K562 (cell line): ENCODE results near the gene CBX1. TPM values are rescaled to one million over a fixed set of nuclear protein-coding genes. Genes with fewer than 3 reads are reported as not detected.

Source experiments
- ATAC-seq: fragments of 200-7000 bp; cut with Tn5 transposase; 3 replicates; pipeline ENCODE4 v1.9.1; 2020; ENCODE audit warnings: moderate library complexity
- BruUV-seq: library from RNA; stranded (reverse); fragments of 400-500 nt; replicated peaks from 2 replicates; lab custom pipeline; 2021; lab: Mats Ljungman, UMichigan
- CTCF ChIA-PET: fragments of 300-600 bp; formaldehyde crosslinking; extraction: SDS; loops from one replicate; lab custom pipeline; 2021; ENCODE audit warnings: low intra/inter-chr PET ratio; lab: Yijun Ruan, JAX
- POLR2A ChIA-PET: fragments of 300-600, 350-650 bp; sonication (Branson Sonifier 250); formaldehyde crosslinking; extraction: SDS; loops from one replicate; lab custom pipeline; 2021; ENCODE audit warnings: antibody characterized with exemption, inconsistent platforms; lab: Yijun Ruan, JAX
- DNase-seq, 4 experiments: peaks; one replicate each; pipeline versions ENCODE4 v3.0.0 to v3.0.0-alpha.2; 2011 to 2018; ENCODE audit warnings: low spot score in 3 of 4, mixed read lengths in 3 of 4; ENCODE audit errors: extremely low read depth in 1 of 4
- FAIRE-seq: peaks from 2 replicates; lab custom pipeline; 2011; peaks lifted over from hg19 to GRCh38; lab: Jason Lieb, UNC
- H2AFZ ChIP-seq: 2 replicates; pipeline ENCODE4 v1.6.0; 2011; ENCODE audit warnings: low read depth, low read length, control low read depth, inconsistent platforms
- H3K27ac ChIP-seq: fragments of 200-600 bp; 3 replicates; pipeline ENCODE4 v1.8.0; 2011; ENCODE audit warnings: low read depth, mild to moderate bottlenecking, control low read depth, inconsistent platforms, low read length, moderate library complexity, mixed read lengths; ENCODE audit errors: extremely low read depth
- H3K27me3 ChIP-seq, 2 experiments: fragments of 300-600 bp in 1 of 2; 2 replicates in 1 of 2; 3 replicates in 1 of 2; pipeline versions ENCODE4 v1.6.0 to v1.8.0; 2011; ENCODE audit warnings: inconsistent platforms in 2 of 2, low read length in 2 of 2, mild to moderate bottlenecking in 1 of 2, mixed read lengths in 1 of 2, moderate library complexity in 1 of 2; ENCODE audit not compliant: control insufficient read depth in 2 of 2, insufficient read depth in 2 of 2
- H3K36me3 ChIP-seq: fragments of 300-600 bp; 3 replicates; pipeline ENCODE4 v1.8.0; 2011; ENCODE audit warnings: mild to moderate bottlenecking, low read length, inconsistent platforms; ENCODE audit not compliant: control insufficient read depth, insufficient read depth
- H3K4me1 ChIP-seq, 2 experiments: fragments of 200-600 bp in 1 of 2; replicated peaks in 1 of 2; 2 replicates in 1 of 2; 3 replicates in 1 of 2; pipeline versions ENCODE4 v1.5.1 to v1.8.0; 2011; ENCODE audit warnings: inconsistent platforms in 2 of 2, low read length in 2 of 2, mild to moderate bottlenecking in 1 of 2, mixed read lengths in 1 of 2, moderate library complexity in 1 of 2; ENCODE audit not compliant: control insufficient read depth in 2 of 2, insufficient read depth in 2 of 2
- H3K4me2 ChIP-seq: 2 replicates; pipeline ENCODE4 v1.6.1; 2011; ENCODE audit warnings: low read length, control low read depth, inconsistent platforms, mixed read lengths; ENCODE audit not compliant: insufficient read depth
- H3K4me3 ChIP-seq: fragments of 200-600 bp; sonication (generic), shearing (Covaris generic); 2 replicates; pipeline ENCODE4 v1.5.1; 2016; ENCODE audit warnings: control low read depth, inconsistent platforms
- H3K79me2 ChIP-seq: fragments of 200-600 bp; 3 replicates; pipeline ENCODE4 v1.8.0; 2011; ENCODE audit warnings: low read length, inconsistent platforms; ENCODE audit not compliant: control insufficient read depth, insufficient read depth
- H3K9ac ChIP-seq, 2 experiments: 2 replicates each; pipeline versions ENCODE4 v1.6.0 to v1.6.1; 2011; ENCODE audit warnings: low read depth in 2 of 2, low read length in 2 of 2, control low read depth in 1 of 2, inconsistent platforms in 1 of 2, mild to moderate bottlenecking in 1 of 2, mixed read lengths in 1 of 2; ENCODE audit not compliant: insufficient read depth in 1 of 2
- H3K9me1 ChIP-seq: one replicate; pipeline ENCODE4 v1.6.0; 2011; ENCODE audit warnings: inconsistent platforms, mild to moderate bottlenecking, low read length, moderate library complexity; ENCODE audit not compliant: control insufficient read depth, insufficient read depth
- H3K9me3 ChIP-seq: replicated peaks from 2 replicates; pipeline ENCODE4 v1.5.1; 2011; ENCODE audit warnings: low read depth, low read length, inconsistent platforms; ENCODE audit not compliant: control insufficient read depth, insufficient read depth
- H4K20me1 ChIP-seq: replicated peaks from 2 replicates; pipeline ENCODE4 v1.6.1; 2011; ENCODE audit warnings: low read length, inconsistent platforms, mixed read lengths; ENCODE audit not compliant: control insufficient read depth, insufficient read depth
- CREB5 ChIP-seq: fragments of 250-450 bp; sonication (Bioruptor Pico); IDR thresholded peaks from 2 replicates; pipeline ENCODE4 v1.5.0; 2020; ENCODE audit warnings: mild to moderate bottlenecking
- CTCFL ChIP-seq: IDR thresholded peaks from 2 replicates; pipeline ENCODE4 v1.6.1; 2011; ENCODE audit warnings: borderline replicate concordance, low read depth, mild to moderate bottlenecking, moderate library complexity, low read length; ENCODE audit not compliant: insufficient read depth, poor library complexity, severe bottlenecking
- GABPA ChIP-seq: fragments of 200-800 bp; sonication (Bioruptor generic); conservative IDR thresholded peaks from 2 replicates; pipeline ENCODE4 v1.6.1; 2016; ENCODE audit warnings: low read depth, missing genetic modification characterization, missing compliant biosample characterization
- MAFG ChIP-seq: fragments of 450-650 bp; conservative IDR thresholded peaks from 2 replicates; pipeline ENCODE4 v1.6.1; 2016; ENCODE audit warnings: missing genetic modification characterization, missing compliant biosample characterization
- NEUROD1 ChIP-seq: fragments of 150-350 bp; IDR thresholded peaks from 2 replicates; pipeline ENCODE4 v1.6.1; 2014; ENCODE audit warnings: borderline replicate concordance, low read length, low read depth; ENCODE audit not compliant: partially characterized antibody
- NONO ChIP-seq, 2 experiments: fragments of 200-400 bp in 1 of 2; fragments of 450-650 bp in 1 of 2; formaldehyde crosslinking in 1 of 2; IDR thresholded peaks; 2 replicates each; pipeline ENCODE4 v1.6.1; 2017; ENCODE audit warnings: low read depth in 2 of 2, mild to moderate bottlenecking in 2 of 2, moderate library complexity in 2 of 2, low read length in 1 of 2
- SOX6 ChIP-seq: fragments of 450-650 bp; IDR thresholded peaks from 2 replicates; pipeline ENCODE4 v1.6.1; 2014; ENCODE audit warnings: mild to moderate bottlenecking
- TSC22D4 ChIP-seq: fragments of 450-650 bp; IDR thresholded peaks from 2 replicates; pipeline ENCODE4 v1.6.1; 2016; ENCODE audit warnings: missing genetic modification characterization, missing biosample characterization, control low read depth
- ZBTB2 ChIP-seq: fragments of 450-650 bp; IDR thresholded peaks from 2 replicates; pipeline ENCODE4 v1.6.1; 2016; ENCODE audit warnings: antibody characterized with exemption
- ZNF507 ChIP-seq: conservative IDR thresholded peaks from 2 replicates; pipeline ENCODE4 v1.6.1; 2017; ENCODE audit warnings: missing genetic modification characterization, missing compliant biosample characterization
- WGBS: fragments of 100-300 bp; shearing (Covaris generic); methylation state at CpG from one replicate; pipeline ENCODE4 v1.1.6; 2016; ENCODE audit warnings: low coverage, mixed read lengths; ENCODE audit not compliant: insufficient coverage; ENCODE audit errors: missing lambda C conversion rate; 5-methylcytosine and 5-hydroxymethylcytosine counted together
- in situ Hi-C: fragments of 300-500 bp; cut with MboI; formaldehyde crosslinking; loops from 4 replicates; pipeline ENCODE4 v1.15.0; 2018; ENCODE audit warnings: inconsistent platforms, mixed read lengths
- intact Hi-C: fragments of 100-400 bp; cut with micrococcal nuclease; formaldehyde crosslinking; loops from 2 replicates; pipeline ENCODE4 v1.14.2; 2022
- polyA plus RNA-seq, 8 experiments: library from polyadenylated mRNA; depleted of rRNA in 4 of 8; stranded (reverse) in 5 of 8; unstranded in 3 of 8; fragments of >200 nt; fragmentation: Nextera tagmentation in 2 of 8; fragmentation: Illumina TruSeq in 1 of 8; extraction: Ambion mirVana in 2 of 8; extraction: Trizol in 1 of 8; gene quantifications; 2 replicates each; pipeline versions ENCODE4 v1.2.1 to v1.2.3, GENCODE V29; 2011 to 2014; ENCODE audit warnings: inconsistent platforms in 1 of 8, missing spikeins in 1 of 8
- total RNA-seq, 7 experiments: library from RNA; depleted of rRNA in 6 of 7; stranded (reverse); fragments of >200 nt in 6 of 7; fragmentation: Illumina TruSeq in 2 of 7; extraction: Trizol in 2 of 7; gene quantifications; 2 replicates each; pipeline versions ENCODE4 v1.2.1 to v1.2.3, GENCODE V29; 2011 to 2021; ENCODE audit warnings: low replicate concordance in 1 of 7
- TF ChIP-seq, protein P1 (sequence below), 2 experiments: fragments of 450-650 bp in 1 of 2; sonication (generic) in 1 of 2; formaldehyde crosslinking; conservative IDR thresholded peaks; 2 replicates each; pipeline versions ENCODE4 v1.4.0 to v1.8.1; 2020 to 2022; ENCODE audit warnings: mild to moderate bottlenecking in 1 of 2, missing genetic modification reagents in 1 of 2
- TF ChIP-seq, protein P2 (sequence below): fragments of 450-650 bp; IDR thresholded peaks from 2 replicates; pipeline ENCODE4 v1.6.1; 2018; ENCODE audit warnings: mild to moderate bottlenecking, low read depth; ENCODE audit not compliant: partially characterized antibody
- TF ChIP-seq, protein P3 (sequence below): fragments of 450-650 bp; formaldehyde crosslinking; IDR thresholded peaks from 2 replicates; pipeline ENCODE4 v1.4.0; 2020; ENCODE audit warnings: mild to moderate bottlenecking, moderate library complexity

The CBX1 gene
- total and polyA plus RNA-seq, 9 of the 15 experiments (the other 6 are each of a cell fraction or from before 2014, with no cell fraction given) = 10.6 to 95.7 (median 52.7) TPM

DNA sequence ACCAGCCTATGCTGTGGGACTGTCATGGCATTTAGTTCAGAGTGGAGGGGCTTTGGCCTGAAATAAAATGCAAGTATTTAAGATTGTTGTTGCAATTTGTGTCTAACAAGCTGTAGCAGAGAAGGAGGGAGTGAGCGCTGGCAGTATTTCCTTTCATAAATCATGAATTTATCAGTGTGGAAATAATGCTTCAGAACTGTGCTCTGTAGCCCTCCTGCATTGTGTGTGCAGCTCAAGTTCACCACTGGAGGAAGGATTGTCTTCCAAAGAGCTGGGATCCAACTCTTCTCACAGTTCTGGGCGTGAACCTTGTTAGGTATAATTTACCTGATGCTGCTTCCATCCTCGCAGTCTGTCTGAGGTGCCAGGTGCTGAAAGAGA, 21.4 kb upstream of the CBX1 start:
- Histone ChIP-seq H3K4me2 (no peak overlapping the region), H3K9ac (no peak overlapping the region), H3K27ac (no peak overlapping the region), H3K9me3 (no peaks in the 10 kb centered on the region), H2AFZ (no peak overlapping the region), H3K36me3 (peaks cover 50% of the 10 kb centered on the region; the same call in 2 of the 3 replicates), H3K4me1 (no peaks in the 10 kb centered on the region), H3K79me2 (no peaks in the 10 kb centered on the region), H3K4me3 (no peak overlapping the region), H3K27me3 (no peaks in the 10 kb centered on the region), H3K9me1 (peaks cover under 1% of the 10 kb centered on the region), H4K20me1 (no peaks in the 10 kb centered on the region)
- DNase-seq (no peak), FAIRE-seq (no peak), ATAC-seq (no peak)
- CTCF ChIA-PET = no interaction called here
- in situ Hi-C loops = no loop called here
- POLR2A ChIA-PET = interaction anchor here (0.6 to 2.3 kb wide), 6 partner anchors 9 to 501 kb away, joined by 3 to 9 read pairs (median 3); no protein-coding TSS in a partner anchor
- BruUV-seq = no TSS peak
- intact Hi-C loops = no loop called here
- whole genome bisulfite sequencing = 96% methylated on average over 3 of the region's 3 CpGs
- no peak for TF ChIP-seq CTCFL
- TF ChIP-seq, protein P1, sequence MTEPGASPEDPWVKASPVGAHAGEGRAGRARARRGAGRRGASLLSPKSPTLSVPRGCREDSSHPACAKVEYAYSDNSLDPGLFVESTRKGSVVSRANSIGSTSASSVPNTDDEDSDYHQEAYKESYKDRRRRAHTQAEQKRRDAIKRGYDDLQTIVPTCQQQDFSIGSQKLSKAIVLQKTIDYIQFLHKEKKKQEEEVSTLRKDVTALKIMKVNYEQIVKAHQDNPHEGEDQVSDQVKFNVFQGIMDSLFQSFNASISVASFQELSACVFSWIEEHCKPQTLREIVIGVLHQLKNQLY (CRISPR knock-in tag; conservative IDR thresholded peaks at IDR 0.05) = no peak
- TF ChIP-seq, protein P2, sequence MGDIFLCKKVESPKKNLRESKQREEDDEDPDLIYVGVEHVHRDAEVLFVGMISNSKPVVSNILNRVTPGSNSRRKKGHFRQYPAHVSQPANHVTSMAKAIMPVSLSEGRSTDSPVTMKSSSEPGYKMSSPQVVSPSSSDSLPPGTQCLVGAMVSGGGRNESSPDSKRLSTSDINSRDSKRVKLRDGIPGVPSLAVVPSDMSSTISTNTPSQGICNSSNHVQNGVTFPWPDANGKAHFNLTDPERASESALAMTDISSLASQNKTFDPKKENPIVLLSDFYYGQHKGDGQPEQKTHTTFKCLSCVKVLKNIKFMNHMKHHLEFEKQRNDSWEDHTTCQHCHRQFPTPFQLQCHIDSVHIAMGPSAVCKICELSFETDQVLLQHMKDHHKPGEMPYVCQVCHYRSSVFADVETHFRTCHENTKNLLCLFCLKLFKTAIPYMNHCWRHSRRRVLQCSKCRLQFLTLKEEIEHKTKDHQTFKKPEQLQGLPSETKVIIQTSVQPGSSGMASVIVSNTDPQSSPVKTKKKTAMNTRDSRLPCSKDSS = no peak
- no peak for TF ChIP-seq TSC22D4 (tag)
- TF ChIP-seq NEUROD1 = no peak
- no peak for TF ChIP-seq CREB5 (CRISPR knock-in tag)
- TF ChIP-seq, protein P3, sequence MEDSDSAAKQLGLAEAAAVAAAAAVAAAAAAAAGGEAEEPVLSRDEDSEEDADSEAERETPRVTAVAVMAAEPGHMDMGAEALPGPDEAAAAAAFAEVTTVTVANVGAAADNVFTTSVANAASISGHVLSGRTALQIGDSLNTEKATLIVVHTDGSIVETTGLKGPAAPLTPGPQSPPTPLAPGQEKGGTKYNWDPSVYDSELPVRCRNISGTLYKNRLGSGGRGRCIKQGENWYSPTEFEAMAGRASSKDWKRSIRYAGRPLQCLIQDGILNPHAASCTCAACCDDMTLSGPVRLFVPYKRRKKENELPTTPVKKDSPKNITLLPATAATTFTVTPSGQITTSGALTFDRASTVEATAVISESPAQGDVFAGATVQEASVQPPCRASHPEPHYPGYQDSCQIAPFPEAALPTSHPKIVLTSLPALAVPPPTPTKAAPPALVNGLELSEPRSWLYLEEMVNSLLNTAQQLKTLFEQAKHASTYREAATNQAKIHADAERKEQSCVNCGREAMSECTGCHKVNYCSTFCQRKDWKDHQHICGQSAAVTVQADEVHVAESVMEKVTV (CRISPR knock-in tag) = no peak
- no peak for TF ChIP-seq SOX6
- TF ChIP-seq GABPA (tag) = no peak
- TF ChIP-seq MAFG (tag) = no peak
- TF ChIP-seq ZBTB2 = no peak
- no peak for TF ChIP-seq ZNF507 (tag)
- no peak for TF ChIP-seq NONO (IDR thresholded peaks at IDR 0.05; ENCODE audit: low read depth in 2 of 2, low read length in 1 of 2)
